Measurements from ENCODE around the gene TNS2.
"Not testable (repeated sequence)": the region's sequence is repeated elsewhere in the genome, so short reads cannot be mapped to it uniquely, and the experiment has no call there.

The TNS2 gene

GRCh38 chr12:53094796-53095595 lies 45.1 kb downstream of the TNS2 start:
- not testable (repeated sequence) for DNase-seq

DNA sequence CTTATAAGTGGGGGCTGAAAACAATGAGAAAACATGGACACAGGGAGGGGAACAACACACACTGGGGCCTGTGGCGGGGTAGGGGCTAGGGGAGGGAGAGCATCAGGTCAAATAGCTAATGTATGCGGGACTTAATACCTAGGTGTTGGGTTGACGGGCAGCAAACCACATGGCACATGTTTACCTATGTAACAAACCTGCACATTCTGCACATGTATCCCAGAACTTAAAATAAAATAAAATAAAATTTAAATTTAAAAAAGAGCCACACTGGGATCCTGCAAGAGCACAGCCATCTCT lies 45.7 kb downstream of the TNS2 start:
- DNase-seq = not testable (repeated sequence)

DNA sequence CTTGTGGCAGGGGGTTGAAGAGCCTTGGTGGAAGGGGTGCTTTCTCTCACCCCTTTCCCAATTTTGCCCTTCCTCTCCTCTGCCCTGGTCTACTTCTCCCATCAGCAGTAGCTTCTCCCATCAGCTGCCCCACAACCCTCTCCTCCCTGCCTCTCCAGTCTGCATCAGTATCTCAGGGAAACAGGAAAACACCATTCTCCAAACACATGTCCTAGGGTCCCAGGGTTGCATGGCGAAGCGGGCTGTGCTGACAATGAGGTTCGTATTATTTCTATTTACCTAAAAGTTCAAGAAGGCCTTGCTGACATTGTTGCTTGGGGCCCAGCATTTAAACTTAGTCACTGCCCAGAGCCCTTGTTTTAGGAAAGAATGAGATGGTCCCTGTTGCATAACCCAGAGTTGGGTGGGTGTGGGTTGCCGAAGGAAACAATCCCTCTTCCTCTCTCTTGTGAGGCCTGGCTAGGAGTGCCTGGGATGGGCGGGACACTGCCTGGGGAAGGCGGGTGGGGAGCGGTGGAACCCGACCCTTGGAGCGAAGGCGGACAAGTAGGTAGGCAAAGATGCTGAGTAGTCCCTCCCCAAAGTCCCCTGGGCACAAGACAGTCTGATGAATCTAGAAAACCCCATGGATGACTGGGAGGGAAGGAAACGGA lies 46.4 kb downstream of the TNS2 start:
- peak; percentile 56 to 84 for DNase-seq

DNA sequence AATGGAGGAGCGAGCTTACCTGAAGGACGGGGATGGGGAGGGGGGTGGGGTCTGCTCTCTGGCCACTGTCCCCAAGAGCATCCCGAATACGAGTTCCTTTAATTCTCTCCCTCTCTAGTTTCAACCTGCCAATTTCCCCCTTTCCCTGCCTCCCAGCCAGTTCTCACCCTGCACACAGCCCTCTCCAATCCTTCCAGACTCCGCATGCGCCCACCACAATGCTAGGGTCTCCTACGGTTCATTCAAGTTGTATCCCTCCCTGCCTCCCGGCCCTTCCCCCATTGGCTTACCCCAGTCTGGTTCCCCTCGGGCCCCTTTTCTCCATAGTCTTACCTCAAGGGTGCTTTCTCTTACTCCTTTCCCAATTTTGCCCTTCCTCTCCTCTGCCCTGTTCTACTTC lies 46.9 kb downstream of the TNS2 start:
- no peak for DNase-seq

GRCh38 chr12:53097207-53097563 lies 47.3 kb downstream of the TNS2 start:
- DNase-seq = no peak

DNA sequence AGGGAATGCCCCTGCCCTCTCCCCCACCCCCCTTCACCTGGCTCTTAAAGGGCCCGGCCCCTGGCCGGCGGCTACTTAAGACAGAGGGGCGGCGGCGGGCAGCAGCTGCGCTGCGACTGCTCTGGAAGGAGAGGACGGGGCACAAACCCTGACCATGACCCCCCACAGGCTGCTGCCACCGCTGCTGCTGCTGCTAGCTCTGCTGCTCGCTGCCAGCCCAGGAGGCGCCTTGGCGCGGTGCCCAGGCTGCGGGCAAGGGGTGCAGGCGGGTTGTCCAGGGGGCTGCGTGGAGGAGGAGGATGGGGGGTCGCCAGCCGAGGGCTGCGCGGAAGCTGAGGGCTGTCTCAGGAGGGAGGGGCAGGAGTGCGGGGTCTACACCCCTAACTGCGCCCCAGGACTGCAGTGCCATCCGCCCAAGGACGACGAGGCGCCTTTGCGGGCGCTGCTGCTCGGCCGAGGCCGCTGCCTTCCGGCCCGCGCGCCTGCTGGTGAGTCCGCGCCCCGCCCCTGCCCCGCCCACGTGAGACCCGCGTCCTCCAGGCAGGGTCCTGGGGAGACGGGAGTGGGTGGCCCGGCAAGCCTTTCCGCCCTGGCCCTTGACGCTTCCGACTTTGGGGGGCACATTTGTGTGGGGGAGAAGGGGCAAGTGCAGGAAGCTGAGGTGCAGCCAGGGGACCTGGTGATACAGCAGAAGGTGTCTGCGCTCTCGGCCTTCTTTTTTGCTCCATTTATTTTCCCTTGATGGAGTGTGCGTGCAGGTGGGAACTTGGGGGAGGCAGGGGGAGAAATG lies 47.9 kb downstream of the TNS2 start, which contains the start of gene IGFBP6:
TSS of gene IGFBP6 (plus strand) at position 104 of the 790 bp plus-strand sequence. CDS start at position 155, 51 bp downstream.
- DNase-seq = peak; percentile 8 to 55

DNA sequence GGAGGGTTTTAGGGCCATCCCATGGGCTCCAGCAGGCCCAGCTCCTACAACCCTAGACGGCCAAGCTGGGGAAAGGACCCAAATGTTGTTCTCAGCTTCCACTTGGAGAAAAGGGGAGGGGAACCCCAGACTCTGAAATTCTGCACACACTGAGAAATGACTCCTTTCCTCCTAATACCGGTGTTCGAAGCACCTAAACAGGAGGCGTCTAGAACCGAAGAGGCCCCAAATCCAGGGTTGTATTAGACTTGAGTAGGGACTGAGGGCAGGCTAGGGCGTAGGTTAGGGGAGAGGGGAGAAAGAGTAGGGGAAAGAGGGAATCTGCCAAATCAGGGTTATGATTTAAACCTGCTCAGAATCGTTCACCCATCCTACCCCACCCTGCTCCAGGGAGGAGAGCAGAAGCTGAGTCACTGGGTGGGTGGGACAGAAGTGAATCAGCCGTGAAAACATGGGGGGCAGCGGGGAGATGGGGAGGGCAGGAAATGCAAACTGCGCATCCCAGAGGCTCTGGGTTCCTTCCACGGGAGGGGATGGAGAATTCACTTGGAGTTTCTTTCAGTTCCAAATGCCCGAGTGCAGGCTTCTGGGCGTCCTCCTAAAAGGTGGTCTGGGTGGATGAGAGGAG lies 48.6 kb downstream of the TNS2 start:
- no peak for DNase-seq

DNA sequence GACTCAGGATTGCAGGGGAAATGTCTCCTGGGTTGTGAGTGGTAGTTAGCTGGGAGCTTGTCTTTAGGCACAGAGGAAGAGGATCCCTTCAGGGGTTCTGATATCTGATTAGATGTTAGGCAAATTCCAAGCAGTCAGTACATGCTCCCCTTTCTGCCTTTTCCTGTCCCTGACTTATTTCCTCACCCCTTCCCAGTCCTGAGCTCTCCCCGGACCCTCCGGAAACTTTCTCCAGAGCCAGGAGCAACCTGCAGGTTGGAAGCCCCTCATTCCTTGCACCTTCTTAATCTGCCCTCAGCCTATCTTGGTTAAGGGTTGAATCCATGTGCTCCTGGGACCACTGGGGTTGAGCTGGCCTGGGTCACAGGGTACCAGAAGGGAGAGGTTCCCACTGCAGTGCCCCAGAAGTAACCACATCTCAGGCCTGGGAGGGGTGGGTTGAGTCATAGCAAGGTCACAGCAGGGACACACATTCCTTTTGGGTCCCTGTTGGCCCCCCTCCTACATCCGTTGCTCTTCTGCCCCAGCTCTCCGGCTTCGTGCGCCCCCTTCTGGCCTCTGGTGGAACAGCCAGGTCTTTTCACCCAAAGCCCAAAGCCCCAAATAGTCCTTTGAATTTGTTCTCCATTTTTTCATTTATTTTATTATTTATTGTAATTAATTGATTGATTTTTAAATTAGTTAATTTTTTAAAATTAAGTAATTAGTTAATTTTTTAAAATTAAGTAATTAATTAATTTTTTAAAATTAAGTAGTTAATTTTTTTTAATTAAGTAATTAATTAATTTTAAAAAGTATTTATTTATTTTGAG lies 49.4 kb downstream of the TNS2 start:
- DNase-seq = peak; percentile 74 to 84

GRCh38 chr12:53100466-53101151 lies 50.7 kb downstream of the TNS2 start:
- DNase-seq = no peak

- no peak for DNase-seq
Observed at GRCh38 chr12:53101266-53101665, 51.4 kb downstream of the TNS2 start.

DNA sequence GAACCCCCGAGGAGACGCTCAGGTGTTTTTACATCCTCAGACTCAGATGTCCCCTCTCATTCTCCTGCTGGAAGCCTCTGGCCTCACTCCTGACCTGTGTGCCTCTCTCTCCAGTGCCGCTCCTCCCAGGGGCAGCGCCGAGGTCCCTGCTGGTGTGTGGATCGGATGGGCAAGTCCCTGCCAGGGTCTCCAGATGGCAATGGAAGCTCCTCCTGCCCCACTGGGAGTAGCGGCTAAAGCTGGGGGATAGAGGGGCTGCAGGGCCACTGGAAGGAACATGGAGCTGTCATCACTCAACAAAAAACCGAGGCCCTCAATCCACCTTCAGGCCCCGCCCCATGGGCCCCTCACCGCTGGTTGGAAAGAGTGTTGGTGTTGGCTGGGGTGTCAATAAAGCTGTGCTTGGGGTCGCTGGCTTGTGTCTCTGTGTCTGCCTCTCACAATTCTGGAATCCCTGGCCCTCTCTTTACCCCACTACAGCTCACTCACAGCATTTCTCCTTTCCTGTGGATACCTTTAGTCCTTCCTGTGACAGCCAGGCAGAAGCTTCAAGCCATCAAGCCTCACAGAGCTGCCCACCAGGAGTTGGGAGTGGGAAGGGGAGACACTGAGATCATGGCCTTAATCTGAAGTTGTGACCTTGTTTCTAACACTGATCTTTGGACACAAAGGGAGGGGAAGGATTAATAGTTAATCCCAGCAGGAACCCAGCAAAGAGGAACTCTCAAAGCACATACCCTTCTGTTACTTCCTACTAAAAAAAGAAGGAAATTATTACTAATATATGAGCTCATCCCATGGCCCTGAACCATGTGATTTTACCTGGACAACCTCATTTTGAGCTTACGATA lies 52.3 kb downstream of the TNS2 start:
- peak; percentile 52 to 56 for DNase-seq

DNA sequence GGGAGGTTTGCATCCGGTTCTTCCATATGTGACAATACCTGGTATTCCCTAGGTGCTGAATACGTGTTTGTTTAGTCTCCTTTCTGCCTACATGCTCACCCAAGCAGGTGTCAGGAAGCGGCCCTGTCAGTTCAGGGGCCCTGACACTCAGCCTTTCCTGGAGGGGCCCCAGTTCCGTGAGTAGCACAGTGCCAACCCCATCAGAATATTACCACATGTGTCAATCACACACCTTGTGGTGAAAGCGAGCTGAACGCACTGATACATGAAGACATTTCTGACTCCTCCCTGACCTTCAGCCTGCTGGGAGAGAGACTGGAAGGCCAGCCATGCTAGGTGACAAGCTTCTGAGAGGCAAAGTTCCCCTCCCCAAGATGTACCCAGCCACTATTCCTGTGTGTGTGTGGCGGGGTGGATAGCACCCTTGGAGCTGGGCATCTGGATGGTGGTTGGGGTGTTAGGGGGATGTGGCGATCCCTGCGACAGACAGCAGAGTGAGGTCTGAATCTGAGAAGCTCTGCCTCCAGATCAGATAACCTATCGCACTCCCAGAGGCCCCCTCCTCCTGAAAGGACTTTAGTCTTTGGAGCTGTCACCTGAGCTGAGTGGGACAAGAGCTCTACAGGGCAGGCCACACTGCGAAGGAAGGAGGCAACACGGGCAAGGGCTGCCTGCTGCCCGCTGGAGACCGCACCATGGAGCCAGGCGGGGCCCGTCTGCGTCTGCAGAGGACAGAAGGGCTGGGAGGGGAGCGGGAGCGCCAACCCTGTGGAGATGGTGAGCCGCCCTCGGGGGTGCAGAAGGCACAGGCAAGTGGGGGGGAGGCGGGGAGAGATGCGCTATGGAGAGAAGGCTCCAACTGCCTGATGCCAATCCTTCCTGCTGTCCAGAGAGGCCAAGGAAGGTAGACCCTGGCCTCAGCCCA lies 53.3 kb downstream of the TNS2 start, which contains the start of gene SOAT2:
TSS of gene SOAT2 (plus strand) at position 604 of the 925 bp plus-strand sequence. CDS start at position 696, 92 bp downstream.
- DNase-seq = no peak

DNA sequence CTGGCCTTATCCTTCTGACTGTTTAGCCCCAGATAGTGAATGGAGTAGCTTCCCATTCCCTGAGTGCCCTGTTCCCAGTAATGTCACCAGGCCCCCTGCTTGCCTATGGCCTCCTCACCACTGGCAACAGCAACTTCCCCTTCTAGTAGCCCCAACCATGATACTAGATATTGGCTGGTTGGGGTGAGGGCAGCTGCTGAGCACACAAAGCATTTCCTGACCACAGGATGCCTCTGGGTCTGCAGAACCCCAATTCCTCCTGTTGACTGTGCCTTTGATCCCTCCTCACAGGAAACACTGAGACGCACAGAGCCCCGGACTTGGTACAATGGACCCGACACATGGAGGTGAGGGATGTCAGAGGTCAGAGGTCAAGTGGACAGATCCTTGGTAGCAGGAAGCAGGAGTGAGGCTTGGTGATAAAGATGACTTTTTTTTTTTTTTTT lies 54.0 kb downstream of the TNS2 start:
- DNase-seq = peak; percentile 38 to 69

DNA sequence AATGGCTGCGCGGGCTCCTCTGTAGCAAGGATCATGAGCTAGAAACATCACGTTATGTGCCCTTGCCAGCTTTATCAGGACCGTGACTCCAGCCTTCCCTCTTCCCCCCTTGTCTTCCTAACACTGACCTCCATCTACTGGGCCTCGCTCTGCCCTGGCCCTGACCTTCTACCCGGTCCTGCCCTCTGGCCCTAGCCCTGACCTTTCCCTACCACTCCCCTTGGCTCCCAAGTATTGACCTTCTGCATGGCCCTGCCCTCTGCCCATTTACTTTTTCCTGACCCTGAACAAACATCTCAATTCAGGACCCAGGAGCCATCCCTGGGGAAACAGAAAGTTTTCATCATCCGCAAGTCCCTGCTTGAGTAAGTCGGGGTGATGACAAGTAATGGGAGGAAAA lies 55.4 kb downstream of the TNS2 start:
- DNase-seq = no peak

GRCh38 chr12:53105712-53106439 lies 56.0 kb downstream of the TNS2 start:
- no peak for DNase-seq

GRCh38 chr12:53107122-53107521 lies 57.3 kb downstream of the TNS2 start:
- no peak for DNase-seq

DNA sequence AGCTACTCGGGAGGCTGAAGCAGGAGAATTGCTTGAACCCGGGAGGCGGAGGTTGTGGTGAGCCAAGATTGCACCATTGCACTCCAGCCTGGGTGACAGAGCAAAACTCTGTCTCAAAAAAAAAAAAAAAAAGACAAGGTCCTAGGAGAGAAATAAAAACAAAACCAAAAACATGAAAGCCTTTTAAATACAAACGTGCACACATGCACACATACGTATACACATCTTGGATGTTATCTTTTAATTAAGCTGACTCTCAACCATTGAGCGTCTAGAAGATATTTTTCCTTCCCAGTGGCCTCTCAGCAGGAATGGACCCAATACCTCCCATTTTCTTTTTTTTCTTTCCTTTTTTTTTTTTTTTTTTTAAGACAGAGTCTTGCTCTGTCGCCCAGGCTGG lies 62.6 kb downstream of the TNS2 start:
- peak in 1 of 2 donors; percentile 12 for DNase-seq

- no peak for DNase-seq
Observed at GRCh38 chr12:53113136-53113705, 63.4 kb downstream of the TNS2 start.

All from inflammatory macrophage (primary cell).